Breast epithelium (tissue), 3 donors: Measurements from ENCODE around the gene COBLL1.

Experiments
- CTCF ChIP-seq, 3 donors: fragments of 450-650 bp; IDR thresholded peaks; one replicate each; pipeline ENCODE4 v1.5.1; 2016 to 2017; ENCODE audit warnings: antibody characterized with exemption in 3 of 3, mild to moderate bottlenecking in 3 of 3, moderate library complexity in 3 of 3
- POLR2AphosphoS5 ChIP-seq, 3 donors: sonication (generic); formaldehyde crosslinking; IDR thresholded peaks; one replicate each; pipeline ENCODE4 v1.6.1; 2017; ENCODE audit warnings: antibody characterized with exemption in 3 of 3

GRCh38 chr2:164815071-164815793, 26.4 kb downstream of the COBLL1 start:
- TF ChIP-seq CTCF (IDR thresholded peaks at IDR 0.05) (no peak), POLR2AphosphoS5 (IDR thresholded peaks at IDR 0.05) (no peak)
